Measurements from ENCODE around the gene PAX6. TPM values are rescaled to one million over a fixed set of nuclear protein-coding genes. Genes with fewer than 3 reads are reported as not detected.

The PAX6 gene
- total RNA-seq, 1 experiment from 2014 or later: 3.3 TPM

DNA sequence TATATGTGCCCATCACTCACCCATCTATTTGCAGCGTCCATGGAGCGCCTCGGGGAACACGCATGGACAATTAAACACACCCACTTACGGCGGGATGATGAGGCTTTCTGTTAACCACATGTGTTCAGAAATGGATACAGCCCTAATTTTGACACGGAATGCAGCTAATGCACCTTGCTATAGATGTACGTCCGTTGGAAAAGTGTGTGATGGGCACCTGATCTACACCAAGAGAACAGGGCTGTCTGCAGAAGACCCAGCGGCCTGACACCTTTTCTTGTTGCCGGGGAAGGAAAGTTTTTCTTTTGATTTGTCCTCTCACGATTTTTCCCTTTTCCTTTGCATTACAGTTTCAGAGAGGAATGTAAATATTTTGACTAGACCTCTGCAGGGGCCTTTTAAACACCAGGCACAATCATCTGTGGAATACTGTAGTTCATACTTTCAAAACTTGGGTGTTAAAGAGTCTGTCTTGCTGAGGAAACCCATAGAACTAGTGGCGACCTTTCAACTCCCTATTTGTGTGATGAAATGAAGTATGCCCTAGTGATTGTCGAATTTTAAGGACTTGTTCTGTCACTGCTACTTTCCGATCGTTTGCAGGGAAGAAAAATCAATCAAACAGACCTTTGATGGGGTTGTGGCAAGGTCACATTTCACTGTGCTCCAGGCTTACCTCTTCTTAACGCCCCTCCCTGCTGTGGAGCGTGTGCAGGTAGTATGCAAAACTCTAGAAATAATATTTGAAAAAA lies 16.5 kb upstream of the PAX6 start:
- Mint-ChIP-seq H3K27ac (no peak overlapping the region), H3K36me3 (no peaks in the 10 kb centered on the region), H3K27me3 (ENCODE audit: low read depth) (peaks cover 78% of the 10 kb centered on the region), H3K4me3 (peak overlapping the region; percentile 68), H3K4me1 (peaks cover 56% of the 10 kb centered on the region), H3K9me3 (no peaks in the 10 kb centered on the region)
- DNase-seq (ENCODE audit: low spot score) (no peak), ATAC-seq (no peak)
- CTCF ChIA-PET: no interaction called here
- POLR2A ChIA-PET: no interaction called here
- TF ChIP-seq NFATC4 (CRISPR knock-in tag; IDR thresholded peaks at IDR 0.05) (no peak), RORB (CRISPR knock-in tag; IDR thresholded peaks at IDR 0.05) (no peak), CREB1 (CRISPR knock-in tag; IDR thresholded peaks at IDR 0.05) (no peak), EMX1 (CRISPR knock-in tag; IDR thresholded peaks at IDR 0.05) (no peak), HMGA2 (CRISPR knock-in tag; IDR thresholded peaks at IDR 0.05) (no peak), OVOL2 (CRISPR knock-in tag; IDR thresholded peaks at IDR 0.05; ENCODE audit: borderline replicate concordance) (no peak), SOX15 (CRISPR knock-in tag; IDR thresholded peaks at IDR 0.05) (no peak), ZNF416 (CRISPR knock-in tag; IDR thresholded peaks at IDR 0.05) (no peak), ZNF263 (CRISPR knock-in tag; IDR thresholded peaks at IDR 0.05; ENCODE audit: low read depth) (no peak), GRHL2 (CRISPR knock-in tag; IDR thresholded peaks at IDR 0.05; ENCODE audit: insufficient replicate concordance, severe bottlenecking) (no peak), JAZF1 (CRISPR knock-in tag; IDR thresholded peaks at IDR 0.05) (no peak)
- TF ChIP-seq, protein P1, sequence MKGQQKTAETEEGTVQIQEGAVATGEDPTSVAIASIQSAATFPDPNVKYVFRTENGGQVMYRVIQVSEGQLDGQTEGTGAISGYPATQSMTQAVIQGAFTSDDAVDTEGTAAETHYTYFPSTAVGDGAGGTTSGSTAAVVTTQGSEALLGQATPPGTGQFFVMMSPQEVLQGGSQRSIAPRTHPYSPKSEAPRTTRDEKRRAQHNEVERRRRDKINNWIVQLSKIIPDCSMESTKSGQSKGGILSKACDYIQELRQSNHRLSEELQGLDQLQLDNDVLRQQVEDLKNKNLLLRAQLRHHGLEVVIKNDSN (CRISPR knock-in tag; IDR thresholded peaks at IDR 0.05): no peak
- TF ChIP-seq, protein P2, sequence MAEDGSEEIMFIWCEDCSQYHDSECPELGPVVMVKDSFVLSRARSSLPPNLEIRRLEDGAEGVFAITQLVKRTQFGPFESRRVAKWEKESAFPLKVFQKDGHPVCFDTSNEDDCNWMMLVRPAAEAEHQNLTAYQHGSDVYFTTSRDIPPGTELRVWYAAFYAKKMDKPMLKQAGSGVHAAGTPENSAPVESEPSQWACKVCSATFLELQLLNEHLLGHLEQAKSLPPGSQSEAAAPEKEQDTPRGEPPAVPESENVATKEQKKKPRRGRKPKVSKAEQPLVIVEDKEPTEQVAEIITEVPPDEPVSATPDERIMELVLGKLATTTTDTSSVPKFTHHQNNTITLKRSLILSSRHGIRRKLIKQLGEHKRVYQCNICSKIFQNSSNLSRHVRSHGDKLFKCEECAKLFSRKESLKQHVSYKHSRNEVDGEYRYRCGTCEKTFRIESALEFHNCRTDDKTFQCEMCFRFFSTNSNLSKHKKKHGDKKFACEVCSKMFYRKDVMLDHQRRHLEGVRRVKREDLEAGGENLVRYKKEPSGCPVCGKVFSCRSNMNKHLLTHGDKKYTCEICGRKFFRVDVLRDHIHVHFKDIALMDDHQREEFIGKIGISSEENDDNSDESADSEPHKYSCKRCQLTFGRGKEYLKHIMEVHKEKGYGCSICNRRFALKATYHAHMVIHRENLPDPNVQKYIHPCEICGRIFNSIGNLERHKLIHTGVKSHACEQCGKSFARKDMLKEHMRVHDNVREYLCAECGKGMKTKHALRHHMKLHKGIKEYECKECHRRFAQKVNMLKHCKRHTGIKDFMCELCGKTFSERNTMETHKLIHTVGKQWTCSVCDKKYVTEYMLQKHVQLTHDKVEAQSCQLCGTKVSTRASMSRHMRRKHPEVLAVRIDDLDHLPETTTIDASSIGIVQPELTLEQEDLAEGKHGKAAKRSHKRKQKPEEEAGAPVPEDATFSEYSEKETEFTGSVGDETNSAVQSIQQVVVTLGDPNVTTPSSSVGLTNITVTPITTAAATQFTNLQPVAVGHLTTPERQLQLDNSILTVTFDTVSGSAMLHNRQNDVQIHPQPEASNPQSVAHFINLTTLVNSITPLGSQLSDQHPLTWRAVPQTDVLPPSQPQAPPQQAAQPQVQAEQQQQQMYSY (CRISPR knock-in tag; IDR thresholded peaks at IDR 0.05): no peak
- TF ChIP-seq, protein P3, sequence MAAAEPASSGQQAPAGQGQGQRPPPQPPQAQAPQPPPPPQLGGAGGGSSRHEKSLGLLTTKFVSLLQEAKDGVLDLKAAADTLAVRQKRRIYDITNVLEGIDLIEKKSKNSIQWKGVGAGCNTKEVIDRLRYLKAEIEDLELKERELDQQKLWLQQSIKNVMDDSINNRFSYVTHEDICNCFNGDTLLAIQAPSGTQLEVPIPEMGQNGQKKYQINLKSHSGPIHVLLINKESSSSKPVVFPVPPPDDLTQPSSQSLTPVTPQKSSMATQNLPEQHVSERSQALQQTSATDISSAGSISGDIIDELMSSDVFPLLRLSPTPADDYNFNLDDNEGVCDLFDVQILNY (CRISPR knock-in tag; IDR thresholded peaks at IDR 0.05): no peak
- TF ChIP-seq, protein P4, sequence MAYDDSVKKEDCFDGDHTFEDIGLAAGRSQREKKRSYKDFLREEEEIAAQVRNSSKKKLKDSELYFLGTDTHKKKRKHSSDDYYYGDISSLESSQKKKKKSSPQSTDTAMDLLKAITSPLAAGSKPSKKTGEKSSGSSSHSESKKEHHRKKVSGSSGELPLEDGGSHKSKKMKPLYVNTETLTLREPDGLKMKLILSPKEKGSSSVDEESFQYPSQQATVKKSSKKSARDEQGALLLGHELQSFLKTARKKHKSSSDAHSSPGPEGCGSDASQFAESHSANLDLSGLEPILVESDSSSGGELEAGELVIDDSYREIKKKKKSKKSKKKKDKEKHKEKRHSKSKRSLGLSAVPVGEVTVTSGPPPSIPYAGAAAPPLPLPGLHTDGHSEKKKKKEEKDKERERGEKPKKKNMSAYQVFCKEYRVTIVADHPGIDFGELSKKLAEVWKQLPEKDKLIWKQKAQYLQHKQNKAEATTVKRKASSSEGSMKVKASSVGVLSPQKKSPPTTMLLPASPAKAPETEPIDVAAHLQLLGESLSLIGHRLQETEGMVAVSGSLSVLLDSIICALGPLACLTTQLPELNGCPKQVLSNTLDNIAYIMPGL (CRISPR knock-in tag; IDR thresholded peaks at IDR 0.05): no peak
- TF ChIP-seq, protein P5, sequence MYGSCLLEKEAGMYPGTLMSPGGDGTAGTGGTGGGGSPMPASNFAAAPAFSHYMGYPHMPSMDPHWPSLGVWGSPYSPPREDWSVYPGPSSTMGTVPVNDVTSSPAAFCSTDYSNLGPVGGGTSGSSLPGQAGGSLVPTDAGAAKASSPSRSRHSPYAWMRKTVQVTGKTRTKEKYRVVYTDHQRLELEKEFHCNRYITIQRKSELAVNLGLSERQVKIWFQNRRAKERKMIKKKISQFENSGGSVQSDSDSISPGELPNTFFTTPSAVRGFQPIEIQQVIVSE (CRISPR knock-in tag; IDR thresholded peaks at IDR 0.05; ENCODE audit: borderline replicate concordance): no peak
- TF ChIP-seq, protein P6, sequence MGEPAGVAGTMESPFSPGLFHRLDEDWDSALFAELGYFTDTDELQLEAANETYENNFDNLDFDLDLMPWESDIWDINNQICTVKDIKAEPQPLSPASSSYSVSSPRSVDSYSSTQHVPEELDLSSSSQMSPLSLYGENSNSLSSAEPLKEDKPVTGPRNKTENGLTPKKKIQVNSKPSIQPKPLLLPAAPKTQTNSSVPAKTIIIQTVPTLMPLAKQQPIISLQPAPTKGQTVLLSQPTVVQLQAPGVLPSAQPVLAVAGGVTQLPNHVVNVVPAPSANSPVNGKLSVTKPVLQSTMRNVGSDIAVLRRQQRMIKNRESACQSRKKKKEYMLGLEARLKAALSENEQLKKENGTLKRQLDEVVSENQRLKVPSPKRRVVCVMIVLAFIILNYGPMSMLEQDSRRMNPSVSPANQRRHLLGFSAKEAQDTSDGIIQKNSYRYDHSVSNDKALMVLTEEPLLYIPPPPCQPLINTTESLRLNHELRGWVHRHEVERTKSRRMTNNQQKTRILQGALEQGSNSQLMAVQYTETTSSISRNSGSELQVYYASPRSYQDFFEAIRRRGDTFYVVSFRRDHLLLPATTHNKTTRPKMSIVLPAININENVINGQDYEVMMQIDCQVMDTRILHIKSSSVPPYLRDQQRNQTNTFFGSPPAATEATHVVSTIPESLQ (CRISPR knock-in tag; IDR thresholded peaks at IDR 0.05): no peak
- TF ChIP-seq, protein P7, sequence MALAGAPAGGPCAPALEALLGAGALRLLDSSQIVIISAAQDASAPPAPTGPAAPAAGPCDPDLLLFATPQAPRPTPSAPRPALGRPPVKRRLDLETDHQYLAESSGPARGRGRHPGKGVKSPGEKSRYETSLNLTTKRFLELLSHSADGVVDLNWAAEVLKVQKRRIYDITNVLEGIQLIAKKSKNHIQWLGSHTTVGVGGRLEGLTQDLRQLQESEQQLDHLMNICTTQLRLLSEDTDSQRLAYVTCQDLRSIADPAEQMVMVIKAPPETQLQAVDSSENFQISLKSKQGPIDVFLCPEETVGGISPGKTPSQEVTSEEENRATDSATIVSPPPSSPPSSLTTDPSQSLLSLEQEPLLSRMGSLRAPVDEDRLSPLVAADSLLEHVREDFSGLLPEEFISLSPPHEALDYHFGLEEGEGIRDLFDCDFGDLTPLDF (CRISPR knock-in tag; IDR thresholded peaks at IDR 0.05): no peak

Measured in WTC11 (cell line).